Measurements from ENCODE around the gene PID1. TPM values are rescaled to one million over a fixed set of nuclear protein-coding genes. Genes with fewer than 3 reads are reported as not detected.
"Not testable (repeated sequence)": the region's sequence is repeated elsewhere in the genome, so short reads cannot be mapped to it uniquely, and the experiment has no call there.

Gene PID1
- total RNA-seq, 1 donor from 2014 or later = 0.20 TPM

- DNase-seq (ENCODE audit: low read depth in 2 of 2) = no peak
These were observed 190.9 kb downstream of the PID1 start for GRCh38 chr2:229080172-229080571.

- DNase-seq (ENCODE audit: low read depth in 2 of 2) = not testable (repeated sequence)
These were observed 194.2 kb downstream of the PID1 start for GRCh38 chr2:229076886-229077285.

GRCh38 chr2:229073935-229074334 lies 197.2 kb downstream of the PID1 start:
- DNase-seq (ENCODE audit: low read depth in 2 of 2) = no peak

- DNase-seq (ENCODE audit: low read depth in 2 of 2) = no peak
These were observed 199.7 kb downstream of the PID1 start for GRCh38 chr2:229071292-229071976.

DNA sequence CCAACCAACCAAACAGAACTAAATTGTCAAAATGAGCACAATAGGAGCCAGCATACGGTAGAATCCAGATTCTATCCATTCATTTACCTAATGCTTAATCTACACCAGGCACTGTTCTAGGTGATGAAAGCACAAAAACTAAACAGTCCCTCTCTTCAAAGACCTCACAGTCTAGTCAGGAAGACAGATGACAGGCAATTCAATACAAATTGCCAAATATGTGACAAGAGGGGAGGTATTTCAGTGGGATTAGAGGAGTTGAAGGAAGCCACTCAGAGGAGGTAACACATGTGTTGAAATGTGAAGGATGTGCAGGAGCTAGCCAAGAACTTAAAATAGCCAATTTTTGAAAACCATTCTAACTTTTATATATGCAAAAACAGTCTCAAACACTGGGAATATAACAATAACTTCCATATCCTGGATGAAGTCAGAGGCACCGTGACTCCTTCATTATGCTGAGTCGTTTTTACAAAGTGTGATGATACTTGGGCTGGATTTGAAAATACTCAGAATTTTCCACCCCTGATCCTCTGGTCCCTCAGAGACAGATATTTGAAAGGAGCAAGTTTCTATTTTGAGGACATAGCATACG lies 204.9 kb downstream of the PID1 start:
- no peak for DNase-seq (ENCODE audit: low read depth in 2 of 2)

GRCh38 chr2:229064749-229065148 lies 206.3 kb downstream of the PID1 start:
- DNase-seq (ENCODE audit: low read depth in 2 of 2) = no peak

DNA sequence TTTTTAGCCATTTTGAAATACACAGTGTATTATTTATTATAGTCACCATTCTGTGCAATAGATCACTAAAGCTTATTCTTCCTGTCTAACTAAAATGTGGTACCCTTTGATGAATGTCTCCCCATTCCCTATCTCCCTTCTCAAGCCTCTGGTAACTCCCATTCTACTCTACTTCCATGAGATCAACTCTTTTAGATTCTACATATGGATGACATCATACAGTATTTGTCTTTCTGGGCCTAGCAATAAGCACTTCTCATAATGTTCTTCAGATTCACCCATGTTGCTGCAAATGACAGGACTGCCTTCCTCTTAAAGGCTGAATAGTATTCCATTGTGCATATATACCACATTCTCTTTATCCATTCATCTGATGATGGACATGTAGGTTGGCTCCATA lies 210.9 kb downstream of the PID1 start:
- DNase-seq (ENCODE audit: low read depth in 2 of 2) = no peak

DNA sequence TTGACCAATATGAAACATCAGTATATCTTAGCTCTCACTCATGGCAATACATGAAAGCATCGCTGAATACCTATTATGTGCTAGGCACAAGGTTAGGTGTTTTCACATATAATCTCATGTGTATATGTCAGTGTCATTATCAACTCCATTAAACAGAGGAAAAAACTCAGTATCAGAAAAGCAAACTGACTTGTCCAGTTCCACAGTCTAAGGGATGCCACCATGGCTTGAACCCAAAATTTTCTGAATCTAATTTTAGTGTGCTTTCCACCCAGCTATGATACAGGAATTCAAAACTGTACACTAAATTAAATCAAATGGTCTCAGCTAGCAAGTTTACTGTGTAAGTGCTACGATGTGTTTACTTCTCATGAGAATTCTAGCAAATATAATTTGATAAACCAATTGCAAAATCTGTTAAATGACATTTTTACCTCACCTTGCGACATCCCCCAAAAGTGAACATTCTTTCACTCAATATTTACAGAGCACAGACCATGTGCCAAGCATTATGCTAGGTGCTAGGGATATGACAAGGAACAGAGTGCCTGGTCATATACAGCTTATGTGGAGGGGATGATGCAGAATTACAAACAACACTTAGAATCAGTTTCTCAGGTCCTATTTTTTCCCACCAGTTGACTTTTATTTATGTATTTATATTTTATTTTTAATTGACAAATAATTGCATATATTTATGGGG lies 211.6 kb downstream of the PID1 start:
- DNase-seq (ENCODE audit: low read depth in 2 of 2) = no peak

DNA sequence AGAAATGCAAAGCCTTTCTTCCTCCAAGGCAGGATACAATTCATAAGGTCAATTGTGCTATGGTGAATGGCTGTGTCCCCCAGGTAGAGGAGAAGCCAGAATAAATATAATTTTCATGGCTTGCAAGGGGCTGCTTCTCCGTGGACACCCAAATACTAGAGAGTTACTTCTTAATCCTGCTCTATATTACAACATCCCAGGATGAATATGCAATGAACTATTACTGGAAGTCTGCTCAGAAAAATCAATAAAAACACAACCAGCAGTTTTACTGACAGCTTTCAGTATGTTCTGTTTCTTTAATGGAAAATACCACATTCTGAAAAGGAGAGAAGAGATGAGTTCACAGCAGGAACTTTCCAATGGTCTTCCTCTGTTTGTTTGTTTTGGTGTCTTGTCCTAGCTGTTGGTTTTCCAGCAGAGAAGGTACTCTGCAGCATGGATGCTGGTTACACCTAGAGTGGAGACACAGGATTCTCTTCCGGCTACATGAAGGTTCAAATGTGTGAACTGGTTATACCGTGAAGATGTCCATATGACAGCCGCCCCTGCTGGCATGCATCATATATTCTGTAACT lies 213.0 kb downstream of the PID1 start:
- no peak for DNase-seq (ENCODE audit: low read depth in 2 of 2)

DNA sequence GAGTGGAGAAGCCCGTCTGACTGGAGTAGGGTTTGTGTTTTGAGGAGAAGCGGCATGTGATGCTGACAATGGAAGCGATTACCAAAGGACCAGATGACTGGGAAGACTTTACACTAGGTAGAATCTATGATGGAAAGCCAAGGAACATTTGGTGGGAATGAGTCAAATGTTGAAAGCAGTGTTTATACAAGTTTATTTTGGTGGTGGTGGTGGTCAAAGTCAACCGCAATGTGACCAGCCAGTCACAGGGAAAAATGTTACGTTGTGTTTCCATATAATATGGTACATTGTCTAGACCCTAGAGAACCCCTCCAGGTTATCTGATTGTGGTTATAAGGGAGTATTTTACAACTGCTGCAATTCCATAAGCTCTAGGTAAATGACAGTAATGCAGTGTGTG lies 216.8 kb downstream of the PID1 start:
- no peak for DNase-seq (ENCODE audit: low read depth in 2 of 2)

DNA sequence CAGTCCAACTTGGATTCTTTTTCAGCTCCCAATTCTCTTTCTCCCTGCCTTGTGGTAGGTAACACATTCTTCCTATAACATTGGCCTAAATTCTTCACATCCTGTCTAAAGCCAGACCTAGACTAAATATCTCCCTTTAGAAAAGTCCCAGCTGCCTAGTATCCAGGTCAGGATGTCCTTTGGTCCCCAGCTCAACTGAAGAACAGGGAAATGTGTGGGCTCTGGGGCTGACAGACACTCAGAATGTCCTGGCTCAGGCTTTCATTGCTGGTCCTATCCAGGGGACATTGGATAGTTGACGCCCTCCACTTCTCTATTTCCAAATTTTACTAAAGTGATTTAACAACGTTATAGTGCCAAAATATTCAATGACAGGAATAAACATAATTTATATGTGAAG lies 219.3 kb downstream of the PID1 start:
- DNase-seq (ENCODE audit: low read depth in 2 of 2) = no peak

DNA sequence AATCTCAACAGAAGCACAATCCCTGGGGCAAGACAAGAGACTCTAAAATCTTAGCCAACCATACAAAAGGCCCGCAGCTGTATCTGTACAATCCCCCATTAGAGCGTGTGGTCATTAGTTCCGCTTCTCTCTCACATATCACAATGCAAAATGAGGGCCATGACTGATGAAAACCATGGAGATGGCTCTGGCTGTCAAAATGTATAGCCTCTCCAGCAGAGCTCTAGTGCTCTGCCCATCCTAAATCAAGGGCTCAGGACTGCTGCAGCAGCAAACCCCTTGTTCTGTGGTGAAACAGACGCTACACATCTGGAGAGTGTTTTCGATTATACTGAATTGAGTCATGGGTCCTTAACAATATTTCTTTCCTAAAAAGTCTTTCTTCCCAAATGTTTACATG lies 221.0 kb downstream of the PID1 start:
- no peak for DNase-seq (ENCODE audit: low read depth in 2 of 2)

DNA sequence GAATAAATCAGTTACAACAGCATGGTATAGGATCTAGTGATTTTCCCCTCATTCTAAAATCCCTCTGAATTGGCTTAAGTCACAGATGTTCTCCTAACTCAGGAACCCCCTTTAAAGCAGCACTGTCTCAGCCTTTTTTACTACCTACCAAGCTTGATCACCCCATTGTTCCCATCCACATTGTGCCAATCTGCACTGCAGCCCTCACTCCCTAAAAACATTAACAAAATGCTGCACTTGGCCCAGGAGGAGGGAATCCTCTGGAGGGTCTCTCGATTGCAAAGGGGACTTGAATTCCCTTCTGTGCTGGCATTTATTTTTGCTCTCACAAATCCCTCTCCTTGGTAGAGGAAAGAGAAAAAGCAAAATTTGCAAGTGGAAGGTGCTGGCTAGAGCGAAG lies 223.0 kb downstream of the PID1 start:
- no peak for DNase-seq (ENCODE audit: low read depth in 2 of 2)

GRCh38 chr2:229045671-229046070 lies 225.4 kb downstream of the PID1 start:
- DNase-seq (ENCODE audit: low read depth in 2 of 2) = no peak

DNA sequence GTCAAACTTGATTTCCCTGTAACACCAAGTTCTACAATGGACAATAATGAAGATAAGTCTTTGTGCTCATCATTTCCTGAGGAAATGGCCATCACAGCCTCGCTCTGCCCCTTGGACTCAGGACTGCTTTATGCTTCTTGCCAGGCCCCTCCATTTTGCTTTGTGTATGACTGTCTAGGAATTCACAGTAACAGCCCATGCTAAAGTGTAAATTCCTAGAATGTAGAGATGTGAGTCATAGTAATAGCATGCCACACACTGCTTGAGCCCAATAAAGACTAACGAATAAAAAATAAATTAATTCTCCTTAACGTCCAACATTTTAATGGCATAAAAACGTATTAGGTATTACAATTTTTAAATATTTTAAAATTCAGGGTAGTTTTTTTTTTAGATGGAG lies 226.5 kb downstream of the PID1 start:
- no peak for DNase-seq (ENCODE audit: low read depth in 2 of 2)

DNA sequence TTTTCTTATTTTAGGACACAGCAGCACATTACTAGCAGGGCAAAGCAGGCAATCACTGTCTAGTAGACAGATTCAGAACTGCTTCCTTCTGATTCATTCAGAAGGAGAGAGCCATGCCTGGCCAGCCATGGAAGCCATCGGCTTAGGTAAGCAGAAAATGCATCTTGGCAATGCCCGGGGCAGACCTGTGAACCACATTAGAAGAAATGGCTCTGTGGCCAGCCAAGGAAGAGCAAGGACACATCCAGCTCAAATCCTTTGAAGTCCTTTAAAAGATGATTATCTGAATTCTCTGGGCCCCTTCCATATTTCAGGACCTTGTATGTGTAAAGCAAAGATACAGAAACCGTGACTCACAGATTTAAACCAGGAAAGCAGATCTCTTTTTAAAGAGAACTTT lies 227.4 kb downstream of the PID1 start:
- no peak for DNase-seq (ENCODE audit: low read depth in 2 of 2)

DNA sequence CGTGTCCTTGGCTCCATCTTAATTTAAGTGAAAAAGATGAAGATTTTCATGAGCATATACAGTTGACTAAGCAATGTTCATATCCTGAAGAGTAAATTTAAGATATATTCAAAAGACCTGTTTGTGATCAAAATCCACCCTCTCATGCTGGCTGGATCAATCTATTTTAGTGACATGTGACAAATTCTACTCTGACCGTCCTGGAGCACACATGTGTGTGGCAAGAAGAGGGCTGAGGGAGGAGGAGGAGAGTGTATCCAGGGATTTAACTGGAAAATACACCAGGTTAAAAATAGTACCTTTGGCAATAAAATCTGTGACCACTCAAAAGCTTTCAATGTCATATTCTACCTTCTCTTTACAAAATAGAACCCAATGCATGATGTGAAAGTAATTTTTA lies 228.7 kb downstream of the PID1 start:
- DNase-seq (ENCODE audit: low read depth in 2 of 2) = no peak

DNA sequence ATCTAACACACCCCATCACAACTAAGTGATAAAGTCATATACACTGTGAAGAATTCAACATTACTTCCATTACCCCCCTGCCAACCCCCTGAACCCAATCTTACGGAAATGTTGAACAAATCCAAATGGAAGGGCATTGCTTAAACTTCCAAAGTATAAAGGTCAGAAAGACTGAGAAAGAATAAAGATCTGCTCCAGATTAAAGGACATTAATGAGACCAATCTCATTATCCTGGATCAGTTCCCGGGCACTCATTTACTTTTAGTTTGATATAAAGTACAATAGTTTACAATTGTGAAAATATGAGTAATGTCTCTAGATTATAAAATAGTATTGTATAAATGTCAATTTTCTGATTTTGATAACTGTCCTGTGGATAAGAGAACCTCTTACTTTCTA lies 229.4 kb downstream of the PID1 start:
- DNase-seq (ENCODE audit: low read depth in 2 of 2) = no peak

DNA sequence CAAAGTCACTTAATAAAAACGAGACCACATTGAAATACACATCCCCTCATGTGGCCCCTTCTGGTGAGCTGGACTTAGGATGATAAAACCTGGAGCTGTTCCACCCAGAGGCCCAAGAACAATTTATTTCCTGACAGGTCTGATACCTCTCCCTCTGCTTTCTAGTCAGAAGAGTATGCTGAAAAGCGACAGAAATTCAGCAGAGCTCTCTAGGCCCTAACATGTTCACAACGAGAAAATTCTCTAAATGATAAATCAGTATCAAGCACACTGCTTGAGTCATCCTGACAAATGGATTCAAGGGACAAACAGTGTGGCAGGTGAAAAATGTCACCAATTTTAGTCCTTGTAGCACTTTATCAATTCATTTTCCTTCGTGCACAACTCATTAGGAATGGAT lies 233.5 kb downstream of the PID1 start:
- DNase-seq (ENCODE audit: low read depth in 2 of 2) = no peak

DNA sequence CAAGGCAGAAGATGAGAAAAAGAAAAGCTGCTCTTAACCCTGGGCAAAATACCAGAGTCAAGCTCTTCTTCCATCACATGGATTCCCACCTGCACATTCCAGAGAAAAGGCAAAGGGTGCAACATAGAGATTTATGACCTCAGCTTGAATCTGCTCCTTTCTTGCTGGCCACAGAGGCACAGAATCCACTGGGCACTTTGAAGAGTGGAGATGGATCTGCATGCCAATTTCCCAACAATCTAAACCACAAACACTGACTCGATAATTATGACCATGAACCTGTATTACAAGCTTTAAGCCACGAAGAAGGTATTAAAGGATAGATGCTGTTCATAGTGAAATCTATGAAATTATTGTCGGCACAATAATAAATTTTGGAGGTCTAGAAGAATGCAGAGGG lies 237.3 kb downstream of the PID1 start:
- no peak for DNase-seq (ENCODE audit: low read depth in 2 of 2)

- no peak for DNase-seq (ENCODE audit: low read depth in 2 of 2)
These were observed 238.4 kb downstream of the PID1 start for GRCh38 chr2:229032608-229033234.

Measured in lung microvascular endothelial cell (primary cell).